OCI-LY7 (cell line): ENCODE results near the gene ARVCF. TPM values are rescaled to one million over a fixed set of nuclear protein-coding genes. Genes with fewer than 3 reads are reported as not detected.

Experiments
- BruUV-seq: library from RNA; stranded (reverse); fragments of 400-500 nt; replicated peaks from 2 replicates; lab custom pipeline; 2021; lab: Mats Ljungman, UMichigan
- CTCF ChIA-PET: fragments of 300-600 bp; sonication (Branson Sonifier 250); formaldehyde crosslinking; loops from one replicate; lab custom pipeline; 2022; ENCODE audit warnings: antibody characterized with exemption; ENCODE audit not compliant: unreplicated experiment; lab: Charles Lee
- POLR2A ChIA-PET: fragments of 300-600 bp; sonication (Branson Sonifier 250); formaldehyde crosslinking; loops from one replicate; lab custom pipeline; 2022; ENCODE audit warnings: antibody characterized with exemption; lab: Charles Lee
- DNase-seq: peaks from one replicate; pipeline ENCODE4 v3.0.0-alpha.2; 2015; ENCODE audit warnings: low spot score
- H2AFZ ChIP-seq: fragments of 200-600 bp; sonication (generic), shearing (Covaris generic); 2 replicates; pipeline ENCODE4 v1.6.1; 2014; ENCODE audit warnings: mild to moderate bottlenecking, antibody characterized with exemption, low read length, moderate library complexity
- H3K27ac ChIP-seq: fragments of 200-600 bp; sonication (generic); 2 replicates; pipeline ENCODE4 v1.5.1; 2014; ENCODE audit warnings: mixed run types, low read depth, mild to moderate bottlenecking, moderate library complexity, low read length, inconsistent platforms; ENCODE audit not compliant: poor library complexity, severe bottlenecking
- H3K36me3 ChIP-seq: fragments of 200-600 bp; sonication (generic); 2 replicates; pipeline ENCODE4 v1.6.1; 2014; ENCODE audit warnings: mild to moderate bottlenecking, antibody characterized with exemption, low read length, moderate library complexity, mixed read lengths; ENCODE audit not compliant: insufficient read depth
- H3K4me1 ChIP-seq: fragments of 200-600 bp; sonication (generic); 2 replicates; pipeline ENCODE4 v1.5.1; 2014; ENCODE audit warnings: mild to moderate bottlenecking, low read length; ENCODE audit not compliant: insufficient read depth, poor library complexity, severe bottlenecking
- H3K4me2 ChIP-seq: fragments of 200-600 bp; sonication (generic); 2 replicates; pipeline ENCODE4 v1.6.1; 2014; ENCODE audit warnings: mild to moderate bottlenecking, low read length
- H3K4me3 ChIP-seq: fragments of 200-600 bp; sonication (generic); 2 replicates; pipeline ENCODE4 v1.5.1; 2014; ENCODE audit warnings: mild to moderate bottlenecking, low read depth, low read length; ENCODE audit not compliant: poor library complexity, severe bottlenecking
- H3K79me2 ChIP-seq: fragments of 200-600 bp; sonication (generic); 2 replicates; pipeline ENCODE4 v1.6.1; 2016; ENCODE audit warnings: low read depth, mild to moderate bottlenecking, low read length, moderate library complexity, mixed read lengths; ENCODE audit not compliant: insufficient read depth
- H3K9me2 ChIP-seq: fragments of 200-600 bp; sonication (generic); 2 replicates; pipeline ENCODE4 v1.6.1; 2016; ENCODE audit warnings: mild to moderate bottlenecking, low read length, mixed read lengths; ENCODE audit not compliant: insufficient read depth
- H3K9me3 ChIP-seq: fragments of 200-600 bp; sonication (generic); 2 replicates; pipeline ENCODE4 v1.6.1; 2014; ENCODE audit warnings: mild to moderate bottlenecking, mixed run types, low read length, mixed read lengths
- H4K20me1 ChIP-seq: fragments of 200-600 bp; sonication (generic); 2 replicates; pipeline ENCODE4 v1.6.1; 2014; ENCODE audit warnings: mild to moderate bottlenecking, antibody characterized with exemption, low read length, moderate library complexity, mixed read lengths; ENCODE audit not compliant: insufficient read depth
- CTCF ChIP-seq: fragments of 200-600 bp; sonication (generic); conservative IDR thresholded peaks from 2 replicates; pipeline ENCODE4 v1.5.1; 2014; ENCODE audit warnings: mild to moderate bottlenecking, antibody characterized with exemption, low read length, moderate library complexity, mixed read lengths
- EZH2phosphoT487 ChIP-seq: fragments of 200-600 bp; sonication (generic); IDR thresholded peaks from 2 replicates; pipeline ENCODE4 v1.6.1; 2018; ENCODE audit warnings: low read depth, borderline replicate concordance, mild to moderate bottlenecking, mixed run types, antibody characterized with exemption, low read length, moderate library complexity, mixed read lengths
- intact Hi-C: fragments of 100-400 bp; cut with micrococcal nuclease; formaldehyde crosslinking; loops from one replicate; pipeline ENCODE4 v1.10.0; 2022; ENCODE audit not compliant: unreplicated experiment
- total RNA-seq, 2 experiments: library from RNA; depleted of rRNA in 1 of 2; stranded (reverse); fragments of >200 nt in 1 of 2; shearing (Covaris generic) in 1 of 2; gene quantifications; 2 replicates each; pipeline ENCODE4 v1.2.3, GENCODE V29; 2014 to 2022

Gene ARVCF
- total RNA-seq, 2 experiments from 2014 or later = 2.9 to 3.8 TPM

DNA sequence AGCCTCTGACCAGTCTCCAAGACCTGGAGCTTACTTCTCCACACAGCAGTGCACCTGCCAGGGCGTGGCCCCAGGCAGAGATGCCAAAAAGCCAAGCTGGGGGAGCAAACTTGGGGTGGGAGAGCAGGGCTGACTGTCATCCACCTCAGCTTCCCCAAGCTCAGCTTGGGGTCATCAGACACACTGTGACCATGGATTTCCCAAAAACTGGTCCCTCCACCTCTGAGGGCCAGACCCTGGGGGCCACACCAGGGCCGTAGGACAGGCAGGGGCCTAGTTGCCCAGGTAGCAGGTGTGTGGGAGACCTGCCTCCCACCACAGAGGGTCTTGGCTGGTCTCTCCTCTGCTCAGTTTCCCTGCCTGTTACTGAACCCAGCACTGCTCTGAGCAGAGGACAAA lies 30.6 kb downstream of the ARVCF start:
- no peaks in the 10 kb centered on the region for H4K20me1 ChIP-seq
- no peak overlapping the region for H2AFZ ChIP-seq
- no peaks in the 10 kb centered on the region for H3K36me3 ChIP-seq
- TF ChIP-seq EZH2phosphoT487 = no peak
- no peak for TF ChIP-seq CTCF
- no peak overlapping the region for H3K27ac ChIP-seq
- H3K4me2 ChIP-seq = no peak overlapping the region
- ChIA-PET CTCF (no interaction called here), POLR2A (no interaction called here)
- no peak for DNase-seq
- BruUV-seq = no TSS peak
- H3K4me1 ChIP-seq = peaks cover 8% of the 10 kb centered on the region
- no peak overlapping the region for H3K4me3 ChIP-seq
- H3K79me2 ChIP-seq = no peaks in the 10 kb centered on the region
- H3K9me3 ChIP-seq = no peaks in the 10 kb centered on the region
- H3K9me2 ChIP-seq = no peaks in the 10 kb centered on the region
- intact Hi-C loops = no loop called here

- Histone ChIP-seq H3K4me3 (no peak overlapping the region), H3K79me2 (no peaks in the 10 kb centered on the region), H3K36me3 (no peaks in the 10 kb centered on the region), H3K4me2 (no peak overlapping the region), H4K20me1 (no peaks in the 10 kb centered on the region), H3K9me2 (no peaks in the 10 kb centered on the region), H3K9me3 (no peaks in the 10 kb centered on the region), H3K4me1 (peaks cover 8% of the 10 kb centered on the region), H2AFZ (no peak overlapping the region), H3K27ac (no peak overlapping the region)
- no peak for DNase-seq
- TF ChIP-seq CTCF (no peak), EZH2phosphoT487 (no peak)
- no TSS peak for BruUV-seq
- ChIA-PET POLR2A (no interaction called here), CTCF (no interaction called here)
- intact Hi-C loops = no loop called here
Measured at GRCh38 chr22:19984851-19985811, 31.5 kb downstream of the ARVCF start.

GRCh38 chr22:19984201-19984753 lies 32.3 kb downstream of the ARVCF start:
- BruUV-seq = no TSS peak
- CTCF ChIA-PET = no interaction called here
- no peaks in the 10 kb centered on the region for H3K9me2 ChIP-seq
- H3K4me1 ChIP-seq = peaks cover 8% of the 10 kb centered on the region
- no peak overlapping the region for H3K4me2 ChIP-seq
- POLR2A ChIA-PET = no interaction called here
- no peaks in the 10 kb centered on the region for H3K79me2 ChIP-seq
- DNase-seq = no peak
- intact Hi-C loops = no loop called here
- H3K9me3 ChIP-seq = no peaks in the 10 kb centered on the region
- no peak overlapping the region for H3K27ac ChIP-seq
- no peaks in the 10 kb centered on the region for H3K36me3 ChIP-seq
- no peaks in the 10 kb centered on the region for H4K20me1 ChIP-seq
- no peak overlapping the region for H3K4me3 ChIP-seq
- no peak for TF ChIP-seq CTCF
- TF ChIP-seq EZH2phosphoT487 = no peak
- no peak overlapping the region for H2AFZ ChIP-seq
